Psoas muscle (tissue), 8 donors: ENCODE measurements around the gene INTS1. TPM values are rescaled to one million over a fixed set of nuclear protein-coding genes. Genes with fewer than 3 reads are reported as not detected.

Experiments used
- ATAC-seq, 4 donors: fragments of 200-7000 bp; cut with Tn5 transposase; one replicate each; pipeline ENCODE4 v1.9.1; 2020; ENCODE audit warnings: moderate library complexity in 3 of 4, mild to moderate bottlenecking in 2 of 4
- DNase-seq, 2 donors: peaks; one replicate each; pipeline ENCODE4 v3.0.0-alpha.2; 2020
- H3K27ac ChIP-seq: fragments of 200-600 bp; one replicate; pipeline ENCODE4 v1.8.0; 2022
- H3K27me3 ChIP-seq, 3 donors: fragments of 200-600 bp in 1 of 3; one replicate each; pipeline versions ENCODE4 v1.6.1 to v1.8.0; 2013 to 2022; ENCODE audit warnings: low read length in 2 of 3, mild to moderate bottlenecking in 2 of 3, moderate library complexity in 1 of 3; ENCODE audit not compliant: insufficient read depth in 3 of 3
- H3K36me3 ChIP-seq, 2 donors: fragments of 200-600 bp in 1 of 2; one replicate each; pipeline versions ENCODE4 v1.6.1 to v1.8.0; 2013 to 2022; ENCODE audit warnings: low read depth in 1 of 2, mild to moderate bottlenecking in 1 of 2, moderate library complexity in 1 of 2; ENCODE audit not compliant: insufficient read depth in 1 of 2
- H3K4me1 ChIP-seq: fragments of 200-600 bp; one replicate; pipeline ENCODE4 v1.8.0; 2022
- H3K4me3 ChIP-seq: fragments of 200-600 bp; one replicate; pipeline ENCODE4 v1.8.0; 2022; ENCODE audit warnings: mild to moderate bottlenecking
- H3K9me3 ChIP-seq: fragments of 200-600 bp; one replicate; pipeline ENCODE4 v1.8.0; 2022
- CTCF ChIP-seq: fragments of 200-600 bp; IDR thresholded peaks from one replicate; pipeline ENCODE4 v1.8.0; 2022; ENCODE audit warnings: antibody characterized with exemption
- WGBS, 3 donors: extraction: QIAGEN DNeasy Blood & Tissue Kit; methylation state at CpG; one replicate each; pipeline versions ENCODE4 v1.1.6 to v1.1.7; 2013; 5-methylcytosine and 5-hydroxymethylcytosine counted together
- intact Hi-C, 2 donors: fragments of 100-400 bp; cut with DNase I; formaldehyde crosslinking; loops; one replicate each; pipeline versions ENCODE4 v1.11.0 to v1.14.2; 2022
- polyA plus RNA-seq, 3 donors: library from polyadenylated mRNA; stranded (reverse); fragments of 200-250 nt; gene quantifications; one replicate each; pipeline ENCODE4 v1.2.3, GENCODE V29; 2013
- total RNA-seq, 4 donors: library from RNA; stranded (reverse); fragmentation: NEBNext Ultra II Directional in 2 of 4; extraction: Animal tissue kit (Norgen Biotek cat#: 25700) in 2 of 4; gene quantifications; one replicate each; pipeline versions ENCODE4 v1.2.1 to v1.2.4, GENCODE V29; 2021 to 2023
- donor health status: healthy with polysubstance abuse.
- donor health status: DM: no; HTN: no; CAD: no; lungs with moderate emphysema.
- donor health status: Bipolar disorder and iron deficiency.
- donor health status: healthy.
- donor health status: DM: yes; HTN: yes; CAD: no.
- donor health status: DM: no; HTN: no; CAD: no.
- donor health status: DM: no; HTN: no; CAD: no.
- donor health status: DM: yes; HTN: yes; CAD: no.

Gene INTS1
- total and polyA plus RNA-seq, 7 donors: 38.8 to 77.6 (median 64.0) TPM

GRCh38 chr7:1514407-1514806 lies 10.2 kb upstream of the INTS1 start:
- Histone ChIP-seq H3K36me3 (no peaks in the 10 kb centered on the region), H3K27me3 (no peaks in the 10 kb centered on the region), H3K4me1 (peaks cover 22% of the 10 kb centered on the region), H3K27ac (peak overlapping the region; percentile 96), H3K4me3 (no peak overlapping the region), H3K9me3 (peaks cover 5% of the 10 kb centered on the region)
- no peak for ATAC-seq
- intact Hi-C loops: no loop called here
- DNase-seq: no peak
- no peak for TF ChIP-seq CTCF
- 85 to 92% (median 85%) methylated on average over 10 to 12 of the region's 12 CpGs for WGBS, 3 donors

- peak overlapping the region; percentile 26 for H3K4me3 ChIP-seq
- intact Hi-C loops: loop anchor here in 1 of 2 donors (1.0 kb wide), 1 partner anchor 20 kb away; no protein-coding TSS in a partner anchor
- peaks cover 22% of the 10 kb centered on the region for H3K4me1 ChIP-seq
- H3K9me3 ChIP-seq: no peaks in the 10 kb centered on the region
- TF ChIP-seq CTCF: no peak
- no peak for DNase-seq
- 7 to 16% (median 12%) methylated on average over 20 of the region's 20 CpGs for WGBS, 3 donors
- H3K27ac ChIP-seq: peak overlapping the region; percentile 96
- no peaks in the 10 kb centered on the region for H3K36me3 ChIP-seq
- no peaks in the 10 kb centered on the region for H3K27me3 ChIP-seq
- ATAC-seq: peak; percentile 51 to 84 (median 73)
Observed at GRCh38 chr7:1513657-1514095, 9.5 kb upstream of the INTS1 start.

- intact Hi-C loops: loop anchor here in 1 of 2 donors (1.0 kb wide), 1 partner anchor 20 kb away; no protein-coding TSS in a partner anchor
- Histone ChIP-seq H3K4me3 (peak overlapping the region; percentile 26), H3K36me3 (no peaks in the 10 kb centered on the region), H3K27ac (peak overlapping the region; percentile 96), H3K27me3 (no peaks in the 10 kb centered on the region), H3K9me3 (no peaks in the 10 kb centered on the region), H3K4me1 (peaks cover 22% of the 10 kb centered on the region)
- peak; percentile 94 to 96 (median 96) for ATAC-seq
- no peak for TF ChIP-seq CTCF
- 26 to 31% (median 27%) methylated on average over 34 to 35 of the region's 35 CpGs for WGBS, 3 donors
- peak; percentile 85 to 94 for DNase-seq
Observed at GRCh38 chr7:1512781-1513656, 8.8 kb upstream of the INTS1 start.

GRCh38 chr7:1511444-1512422 lies 7.5 kb upstream of the INTS1 start:
- no peaks in the 10 kb centered on the region for H3K9me3 ChIP-seq
- no peaks in the 10 kb centered on the region for H3K36me3 ChIP-seq
- H3K4me3 ChIP-seq: no peak overlapping the region
- no peak for TF ChIP-seq CTCF
- ATAC-seq: no peak
- DNase-seq: no peak
- peaks cover 26% of the 10 kb centered on the region for H3K4me1 ChIP-seq
- WGBS, 3 donors: 84 to 88% (median 85%) methylated on average over 30 of the region's 30 CpGs
- no peaks in the 10 kb centered on the region for H3K27me3 ChIP-seq
- H3K27ac ChIP-seq: peak overlapping the region; percentile 96
- intact Hi-C loops: no loop called here
